IPS-15b (cell line): ENCODE data around the gene PPP1R14B.

Experiments
- H3K27me3 ChIP-seq: one replicate; pipeline ENCODE4 v1.6.1; 2013; ENCODE audit warnings: low read length; ENCODE audit not compliant: control insufficient read depth, insufficient read depth
- H3K36me3 ChIP-seq: one replicate; pipeline ENCODE4 v1.6.1; 2013; ENCODE audit warnings: low read length; ENCODE audit not compliant: control insufficient read depth, insufficient read depth
- H3K4me1 ChIP-seq: one replicate; pipeline ENCODE4 v1.6.1; 2013; ENCODE audit warnings: mild to moderate bottlenecking, low read length; ENCODE audit not compliant: control insufficient read depth, insufficient read depth
- H3K4me3 ChIP-seq: one replicate; pipeline ENCODE4 v1.5.1; 2013; ENCODE audit warnings: low read depth, low read length
- H3K9ac ChIP-seq: one replicate; pipeline ENCODE4 v1.6.1; 2013; ENCODE audit warnings: low read depth, mild to moderate bottlenecking, low read length
- H3K9me3 ChIP-seq: one replicate; pipeline ENCODE4 v1.6.1; 2013; ENCODE audit warnings: mild to moderate bottlenecking, low read length; ENCODE audit not compliant: control insufficient read depth, insufficient read depth

The PPP1R14B gene

GRCh38 chr11:64207256-64208085 is 39.3 kb downstream of the PPP1R14B start:
- H3K9me3 ChIP-seq = no peaks in the 10 kb centered on the region
- no peak overlapping the region for H3K4me3 ChIP-seq
- peaks cover 55% of the 10 kb centered on the region for H3K36me3 ChIP-seq
- no peaks in the 10 kb centered on the region for H3K4me1 ChIP-seq
- H3K27me3 ChIP-seq = no peaks in the 10 kb centered on the region
- H3K9ac ChIP-seq = no peak overlapping the region

- Histone ChIP-seq H3K4me3 (no peak within 1 kb of the TSS), H3K9ac (no peak within 1 kb of the TSS), H3K36me3 (peaks cover 56% of the 10 kb centered on the region), H3K27me3 (no peaks in the 10 kb centered on the region), H3K4me1 (no peaks in the 10 kb centered on the region), H3K9me3 (no peaks in the 10 kb centered on the region)
Measured at GRCh38 chr11:64206457-64207255, 40.1 kb downstream of the PPP1R14B start, which contains the start of gene FERMT3. TSS of gene FERMT3 (plus strand) at chr11:64206721. CDS start at chr11:64207365, 644 bp downstream.

- no peak overlapping the region for H3K4me3 ChIP-seq
- no peaks in the 10 kb centered on the region for H3K27me3 ChIP-seq
- H3K4me1 ChIP-seq = no peaks in the 10 kb centered on the region
- H3K36me3 ChIP-seq = peaks cover 68% of the 10 kb centered on the region
- no peaks in the 10 kb centered on the region for H3K9me3 ChIP-seq
- H3K9ac ChIP-seq = no peak overlapping the region
Measured at GRCh38 chr11:64204464-64204989, 42.2 kb downstream of the PPP1R14B start.

- Histone ChIP-seq H3K9me3 (no peaks in the 10 kb centered on the region), H3K36me3 (peaks cover 68% of the 10 kb centered on the region), H3K4me1 (no peaks in the 10 kb centered on the region)
Measured at GRCh38 chr11:64204080-64204440, 42.7 kb downstream of the PPP1R14B start.

GRCh38 chr11:64203421-64204079 is 43.2 kb downstream of the PPP1R14B start:
- Histone ChIP-seq H3K9ac (no peak overlapping the region), H3K9me3 (no peaks in the 10 kb centered on the region), H3K27me3 (no peaks in the 10 kb centered on the region), H3K4me3 (no peak overlapping the region), H3K36me3 (peaks cover 63% of the 10 kb centered on the region), H3K4me1 (no peaks in the 10 kb centered on the region)

More at GRCh38 chr11:64204080-64204440, 42.7 kb downstream of the PPP1R14B start:
- no peak overlapping the region for H3K4me3 ChIP-seq
- H3K9ac ChIP-seq = no peak overlapping the region
- H3K27me3 ChIP-seq = no peaks in the 10 kb centered on the region

- Histone ChIP-seq H3K4me3 (no peak overlapping the region), H3K27me3 (no peaks in the 10 kb centered on the region), H3K9ac (no peak overlapping the region), H3K9me3 (no peaks in the 10 kb centered on the region), H3K36me3 (peaks cover 66% of the 10 kb centered on the region), H3K4me1 (no peaks in the 10 kb centered on the region)
Measured at GRCh38 chr11:64202992-64203391, 43.8 kb downstream of the PPP1R14B start.

- no peaks in the 10 kb centered on the region for H3K27me3 ChIP-seq
- H3K4me1 ChIP-seq = no peaks in the 10 kb centered on the region
- H3K9ac ChIP-seq = no peak overlapping the region
- H3K9me3 ChIP-seq = no peaks in the 10 kb centered on the region
- peaks cover 63% of the 10 kb centered on the region for H3K36me3 ChIP-seq
- no peak overlapping the region for H3K4me3 ChIP-seq
Measured at GRCh38 chr11:64201543-64201942, 45.2 kb downstream of the PPP1R14B start.

GRCh38 chr11:64198511-64198910 is 48.2 kb downstream of the PPP1R14B start:
- H3K4me1 ChIP-seq = no peaks in the 10 kb centered on the region
- H3K9me3 ChIP-seq = no peaks in the 10 kb centered on the region
- no peak overlapping the region for H3K4me3 ChIP-seq
- H3K36me3 ChIP-seq = peaks cover 75% of the 10 kb centered on the region
- no peaks in the 10 kb centered on the region for H3K27me3 ChIP-seq
- no peak overlapping the region for H3K9ac ChIP-seq

GRCh38 chr11:64196626-64197025 is 50.1 kb downstream of the PPP1R14B start:
- Histone ChIP-seq H3K4me3 (no peak overlapping the region), H3K9me3 (no peaks in the 10 kb centered on the region), H3K27me3 (no peaks in the 10 kb centered on the region), H3K4me1 (no peaks in the 10 kb centered on the region), H3K36me3 (peaks cover 74% of the 10 kb centered on the region), H3K9ac (no peak overlapping the region)
